Endothelial cell of umbilical vein (primary cell): ENCODE measurements around the gene C8B. TPM values are rescaled to one million over a fixed set of nuclear protein-coding genes. Genes with fewer than 3 reads are reported as not detected.

ENCODE experiments used
- BruUV-seq: library from RNA; stranded (reverse); fragments of 400-500 nt; replicated peaks from 2 replicates; lab custom pipeline; 2021; lab: Mats Ljungman, UMichigan
- CTCF ChIA-PET: fragments of 300-600, 350-600 bp; sonication (Branson Sonifier 250); formaldehyde crosslinking; loops from one replicate; lab custom pipeline; 2021; ENCODE audit warnings: antibody characterized with exemption, inconsistent platforms; lab: Charles Lee
- POLR2A ChIA-PET: fragments of 300-600, 350-600 bp; sonication (Branson Sonifier 250); formaldehyde crosslinking; loops from one replicate; lab custom pipeline; 2021; ENCODE audit warnings: antibody characterized with exemption, inconsistent platforms; lab: Charles Lee
- DNase-seq: peaks from one replicate; pipeline ENCODE4 v3.0.0-alpha.2; 2011; ENCODE audit warnings: low read depth, low spot score
- FAIRE-seq: peaks from 2 replicates; lab custom pipeline; 2011; peaks lifted over from hg19 to GRCh38; lab: Jason Lieb, UNC
- H2AFZ ChIP-seq: 2 replicates; pipeline ENCODE4 v1.6.0; 2012; ENCODE audit warnings: low read depth, low read length, control low read depth, inconsistent platforms
- H3K27ac ChIP-seq: 2 replicates; pipeline ENCODE4 v1.5.1; 2011; ENCODE audit warnings: low read depth, mild to moderate bottlenecking, control low read depth, low read length, moderate library complexity; ENCODE audit not compliant: insufficient read depth
- H3K27me3 ChIP-seq, 2 experiments: 2 replicates each; pipeline versions ENCODE4 v1.6.0 to v1.6.1; 2011; ENCODE audit warnings: low read length in 2 of 2, mixed read lengths in 1 of 2; ENCODE audit not compliant: control insufficient read depth in 2 of 2, insufficient read depth in 2 of 2
- H3K36me3 ChIP-seq, 2 experiments: 2 replicates in 1 of 2; 3 replicates in 1 of 2; pipeline ENCODE4 v1.5.1; 2011; ENCODE audit warnings: low read length in 2 of 2, mild to moderate bottlenecking in 1 of 2, moderate library complexity in 1 of 2; ENCODE audit not compliant: control insufficient read depth in 2 of 2, insufficient read depth in 2 of 2; ENCODE audit errors: extremely low read depth in 1 of 2
- H3K4me1 ChIP-seq: 3 replicates; pipeline ENCODE4 v1.5.1; 2011; ENCODE audit warnings: mild to moderate bottlenecking, low read length; ENCODE audit not compliant: control insufficient read depth, insufficient read depth; ENCODE audit errors: extremely low read depth
- H3K4me2 ChIP-seq: 2 replicates; pipeline ENCODE4 v1.6.1; 2011; ENCODE audit warnings: low read length, control low read depth, mixed read lengths; ENCODE audit not compliant: insufficient read depth
- H3K4me3 ChIP-seq, 3 experiments: fragments of 200-600 bp in 1 of 3; sonication (generic), shearing (Covaris generic) in 1 of 3; replicated peaks in 1 of 3; 2 replicates each; pipeline ENCODE4 v1.5.1; 2011 to 2016; ENCODE audit warnings: control low read depth in 3 of 3, low read length in 3 of 3, mild to moderate bottlenecking in 2 of 3, inconsistent platforms in 1 of 3, low read depth in 1 of 3, moderate library complexity in 1 of 3; ENCODE audit not compliant: insufficient read depth in 1 of 3
- H3K79me2 ChIP-seq: 2 replicates; pipeline ENCODE4 v1.6.0; 2012; ENCODE audit warnings: low read length, inconsistent platforms; ENCODE audit not compliant: control insufficient read depth, insufficient read depth
- H3K9ac ChIP-seq: replicated peaks from 2 replicates; pipeline ENCODE3; 2011; ENCODE audit warnings: low read length, control low read depth; ENCODE audit not compliant: insufficient read depth; ENCODE audit errors: extremely low read depth
- H3K9me1 ChIP-seq: replicated peaks from 3 replicates; pipeline ENCODE4 v1.6.0; 2011; ENCODE audit warnings: mild to moderate bottlenecking, low read length; ENCODE audit not compliant: control insufficient read depth, insufficient read depth; ENCODE audit errors: extremely low read depth
- H3K9me3 ChIP-seq: replicated peaks from 2 replicates; pipeline ENCODE4 v1.5.1; 2012; ENCODE audit warnings: low read length, inconsistent platforms; ENCODE audit not compliant: control insufficient read depth, insufficient read depth
- H4K20me1 ChIP-seq: replicated peaks from 2 replicates; pipeline ENCODE3; 2011; ENCODE audit warnings: mild to moderate bottlenecking, low read length; ENCODE audit not compliant: control insufficient read depth, insufficient read depth; ENCODE audit errors: extremely low read depth
- CTCF ChIP-seq, 2 donors: IDR thresholded peaks; 1 replicate in 1 of 2; 2 replicates in 1 of 2; pipeline ENCODE4 v1.5.1; 2011; ENCODE audit warnings: low read length in 2 of 2, mild to moderate bottlenecking in 2 of 2, moderate library complexity in 2 of 2, control low read depth in 1 of 2, inconsistent platforms in 1 of 2, low read depth in 1 of 2; ENCODE audit not compliant: insufficient read depth in 1 of 2; ENCODE audit errors: extremely low read depth in 1 of 2
- EZH2 ChIP-seq: IDR thresholded peaks from 2 replicates; pipeline ENCODE4 v1.6.1; 2012; ENCODE audit warnings: borderline replicate concordance, low read depth, mild to moderate bottlenecking, moderate library complexity, low read length, inconsistent platforms; ENCODE audit not compliant: severe bottlenecking
- FOS ChIP-seq: IDR thresholded peaks from 2 replicates; pipeline ENCODE4 v1.6.1; 2011; ENCODE audit warnings: mild to moderate bottlenecking, low read length, moderate library complexity, borderline replicate concordance; ENCODE audit not compliant: insufficient read depth
- GATA2 ChIP-seq: IDR thresholded peaks from 2 replicates; pipeline ENCODE4 v1.7.0; 2011; ENCODE audit warnings: low read depth, mild to moderate bottlenecking, moderate library complexity, mixed read lengths, low read length; ENCODE audit not compliant: insufficient read length, insufficient read depth
- JUN ChIP-seq: IDR thresholded peaks from 2 replicates; pipeline ENCODE4 v1.6.1; 2011; ENCODE audit warnings: borderline replicate concordance, low read depth; ENCODE audit not compliant: insufficient read length, insufficient read depth
- MAX ChIP-seq: IDR thresholded peaks from 2 replicates; pipeline ENCODE4 v1.6.1; 2011; ENCODE audit not compliant: insufficient read depth, insufficient read length
- MYC ChIP-seq: IDR thresholded peaks from one replicate; pipeline ENCODE4 v1.6.1; 2011; ENCODE audit warnings: mild to moderate bottlenecking, low read depth, low read length
- POLR2A ChIP-seq: IDR thresholded peaks from 2 replicates; pipeline ENCODE4 v1.6.1; 2012; ENCODE audit warnings: low read depth, mild to moderate bottlenecking, control low read depth, low read length
- POLR2AphosphoS5 ChIP-seq: IDR thresholded peaks from 2 replicates; pipeline ENCODE4 v1.6.1; 2012; ENCODE audit warnings: low read depth, mild to moderate bottlenecking, control low read depth, low read length, moderate library complexity; ENCODE audit not compliant: insufficient read depth
- dilution Hi-C: fragments of 300-500 bp; cut with MboI; formaldehyde crosslinking; loops from one replicate; pipeline ENCODE4 v1.15.0; 2019; ENCODE audit warnings: low sequenced_read_pairs; ENCODE audit not compliant: extremely low pct_ligation_motif_present
- intact Hi-C: fragments of 100-400 bp; cut with micrococcal nuclease; formaldehyde crosslinking; loops from one replicate; pipeline ENCODE4 v1.10.0; 2022
- polyA plus RNA-seq, 4 experiments: library from polyadenylated mRNA; depleted of rRNA in 3 of 4; stranded (reverse) in 3 of 4; unstranded in 1 of 4; fragments of >200 nt; gene quantifications; 2 replicates each; pipeline versions ENCODE4 v1.2.1 to v1.2.3, GENCODE V29; 2011 to 2012; ENCODE audit warnings: missing spikeins in 1 of 4
- total RNA-seq: library from RNA; stranded (reverse); gene quantifications from 2 replicates; pipeline ENCODE4 v1.2.3, GENCODE V29; 2021

Gene C8B
- total and polyA plus RNA-seq, 2 donors (not counting 3 experiments of a cell fraction or from before 2014, with no cell fraction given) = not detected

GRCh38 chr1:56940039-56940438 is 25.8 kb downstream of the C8B start:
- H3K27me3 ChIP-seq = no peaks in the 10 kb centered on the region
- no peak for FAIRE-seq
- no peak overlapping the region for H3K4me3 ChIP-seq
- ChIA-PET CTCF (no interaction called here), POLR2A (no interaction called here)
- no peak overlapping the region for H2AFZ ChIP-seq
- no peak for DNase-seq
- dilution Hi-C loops (no loop called here), intact Hi-C loops (no loop called here)
- no peaks in the 10 kb centered on the region for H3K36me3 ChIP-seq
- no peaks in the 10 kb centered on the region for H4K20me1 ChIP-seq
- H3K79me2 ChIP-seq = no peaks in the 10 kb centered on the region
- no peak for TF ChIP-seq FOS
- no peak for TF ChIP-seq GATA2
- TF ChIP-seq CTCF (IDR thresholded peaks at IDR 0.05; ENCODE audit: extremely low read depth in 1 of 2, insufficient read depth in 1 of 2, low read depth in 1 of 2, low read length in 2 of 2) = no peak
- no peak for TF ChIP-seq JUN
- TF ChIP-seq POLR2A = no peak
- no peak for TF ChIP-seq MYC
- TF ChIP-seq EZH2 = no peak
- no peak for TF ChIP-seq MAX
- TF ChIP-seq POLR2AphosphoS5 = no peak
- H3K9me1 ChIP-seq = no peaks in the 10 kb centered on the region
- H3K4me2 ChIP-seq = no peak overlapping the region
- H3K4me1 ChIP-seq = no peaks in the 10 kb centered on the region
- no peaks in the 10 kb centered on the region for H3K9me3 ChIP-seq
- no TSS peak for BruUV-seq
- H3K9ac ChIP-seq = no peak overlapping the region
- no peak overlapping the region for H3K27ac ChIP-seq
